HG03097 (cell line): ENCODE data around the gene PCSK2.

ENCODE experiments used
- ATAC-seq: cut with Tn5 transposase; IDR thresholded peaks from one replicate; pipeline ENCODE4 v1.9.1; 2021; ENCODE audit not compliant: unreplicated experiment, low FRiP score

PCSK2 gene

DNA sequence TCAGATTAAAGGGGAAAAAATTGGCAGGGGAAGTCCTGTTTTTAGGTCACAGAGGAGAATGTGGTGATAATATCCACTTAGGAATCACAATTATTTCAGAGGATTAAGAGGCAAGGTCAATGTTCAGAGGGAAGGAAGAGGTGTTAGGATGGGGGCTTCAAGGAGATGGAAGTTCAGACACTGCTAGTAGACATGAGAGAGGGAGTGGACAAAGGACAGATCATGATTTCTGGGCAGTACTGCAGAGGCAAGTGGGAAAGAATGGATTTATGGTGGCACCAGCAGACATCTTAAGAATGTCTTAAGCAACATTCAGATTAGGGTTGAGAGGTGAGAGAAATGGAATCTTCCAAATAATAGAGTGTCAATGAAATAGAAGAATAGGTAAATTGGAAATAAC lies 9.9 kb downstream of the PCSK2 start:
- no peak for ATAC-seq

DNA sequence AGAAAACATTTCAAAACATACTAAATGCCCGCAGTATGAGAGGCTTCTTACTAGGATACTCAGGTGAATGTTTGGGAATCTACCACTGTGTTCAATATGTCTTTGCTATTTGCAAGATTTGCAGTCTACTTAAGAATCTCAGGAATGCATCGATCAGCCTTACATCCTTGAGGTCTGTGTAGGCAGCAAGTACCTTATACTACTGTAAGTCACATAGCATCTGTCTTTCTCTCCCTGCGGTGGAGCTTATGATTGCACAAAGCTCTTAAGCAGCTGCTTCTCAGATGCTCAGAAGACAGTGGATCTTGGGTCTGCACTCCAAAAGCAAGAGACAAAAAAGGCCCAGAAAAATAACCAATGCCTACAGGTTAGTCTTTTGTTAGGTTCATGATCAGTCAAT lies 21.4 kb downstream of the PCSK2 start:
- ATAC-seq: no peak

DNA sequence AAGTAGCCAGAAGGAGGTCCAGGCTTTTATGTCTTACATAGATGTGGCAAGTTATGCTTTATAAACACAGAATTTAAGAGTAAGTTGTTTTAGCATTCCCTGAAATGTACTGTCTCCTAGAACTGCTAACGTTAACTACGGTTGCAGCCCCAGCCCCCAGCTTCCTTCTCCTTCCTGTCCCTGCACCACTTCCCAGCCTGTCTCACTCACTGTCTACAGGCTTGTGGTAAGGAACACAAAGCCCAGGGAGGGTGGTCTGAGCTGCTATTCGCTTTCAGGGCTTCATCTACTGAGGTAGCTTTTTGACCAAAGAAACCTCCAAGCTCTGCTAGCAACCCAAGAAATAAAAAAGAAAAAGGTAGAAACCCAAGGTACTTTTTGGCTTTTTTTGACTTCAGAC lies 35.9 kb downstream of the PCSK2 start:
- no peak for ATAC-seq

DNA sequence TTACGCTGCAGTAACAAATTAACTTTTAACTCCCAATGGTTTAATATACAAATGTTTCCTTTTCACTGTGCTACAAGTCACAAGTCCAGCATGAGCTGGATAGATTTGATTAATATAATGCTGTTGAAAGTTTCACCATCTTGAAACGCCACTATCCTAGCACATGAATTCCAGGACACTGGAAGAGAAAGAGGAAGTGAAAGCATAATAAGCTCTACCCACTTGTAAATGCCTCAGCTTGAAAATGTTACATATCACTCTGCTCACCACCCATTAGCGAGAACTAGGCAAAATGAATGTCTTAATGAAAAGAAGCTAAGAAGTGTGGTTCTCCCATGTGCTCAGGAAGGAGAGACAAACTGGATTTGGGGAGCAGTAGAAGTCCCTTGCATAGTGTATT lies 46.9 kb downstream of the PCSK2 start:
- no peak for ATAC-seq

DNA sequence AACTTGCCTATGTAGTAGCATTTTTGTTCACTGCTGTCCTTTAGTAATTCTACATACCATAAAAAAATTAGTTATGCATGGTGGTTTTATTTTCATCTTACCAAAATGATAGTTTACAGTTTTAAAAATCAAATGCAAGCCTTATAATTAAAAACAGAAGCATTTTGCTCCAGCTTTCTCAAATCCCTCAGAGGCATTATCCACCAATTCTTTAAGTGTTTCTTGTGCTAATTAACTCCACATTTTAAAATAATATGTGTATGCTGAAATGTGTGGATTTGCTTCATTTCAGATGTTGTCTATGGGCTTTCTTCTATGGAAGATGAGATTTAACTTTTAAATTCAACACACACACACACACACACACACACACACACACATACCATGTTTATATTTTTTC lies 49.3 kb downstream of the PCSK2 start:
- no peak for ATAC-seq

DNA sequence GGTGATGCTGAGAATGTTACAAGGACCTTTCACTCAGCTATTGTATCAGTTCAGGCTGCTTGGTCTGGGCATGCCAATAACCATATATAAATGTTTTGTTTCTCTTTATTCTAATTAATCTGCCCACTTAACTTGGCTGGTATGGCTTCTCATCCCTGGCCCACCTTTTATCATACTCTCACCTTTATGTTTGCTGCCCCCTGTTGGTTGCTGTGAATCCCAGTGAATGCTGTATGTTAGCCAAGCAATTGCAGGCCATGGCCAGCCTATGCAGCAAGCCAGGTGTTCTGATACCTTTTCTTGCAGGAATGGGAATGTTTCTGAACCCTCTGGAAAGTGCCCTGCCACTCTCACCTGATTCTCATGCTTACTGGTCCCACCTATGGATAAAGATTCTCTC lies 54.6 kb downstream of the PCSK2 start:
- ATAC-seq: no peak

DNA sequence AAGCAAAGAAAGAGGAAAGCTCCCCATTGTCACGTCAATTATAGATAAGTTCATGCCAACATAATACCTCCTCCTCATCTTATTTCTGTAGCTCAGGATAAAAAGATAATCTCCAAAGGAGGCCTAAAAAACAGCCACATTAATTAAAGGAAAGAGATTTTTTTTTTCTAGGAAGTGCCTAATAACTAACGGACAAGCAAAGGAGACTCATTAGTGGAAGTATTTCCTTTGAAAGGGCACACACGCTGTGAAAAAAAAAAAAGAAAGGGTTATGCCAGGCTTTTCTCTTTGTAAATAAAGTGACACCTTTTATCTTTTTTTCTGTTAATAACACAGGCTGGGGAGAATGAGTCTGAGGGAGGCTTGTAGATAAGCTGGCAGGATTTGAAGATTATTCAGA lies 55.7 kb downstream of the PCSK2 start:
- ATAC-seq: no peak

DNA sequence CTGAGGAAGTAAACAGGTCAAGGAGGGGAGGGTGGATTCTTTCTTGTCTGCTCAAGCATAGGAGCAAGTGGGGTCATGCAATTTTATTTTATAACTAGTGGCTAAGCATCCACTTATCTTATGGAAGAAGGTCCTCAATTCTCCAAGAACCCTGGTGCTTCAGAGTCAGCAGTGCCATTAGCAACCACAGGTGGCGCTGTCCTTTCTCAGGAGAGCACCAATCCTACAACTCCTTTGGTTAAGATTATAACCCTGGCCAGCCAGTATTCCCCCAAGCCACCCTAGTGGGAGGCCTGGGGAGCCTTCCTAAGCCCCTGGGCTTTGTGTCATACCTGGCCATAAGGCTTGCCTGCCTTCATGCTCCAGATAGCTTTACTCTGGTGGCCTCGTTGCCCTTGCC lies 60.7 kb downstream of the PCSK2 start:
- ATAC-seq: no peak

DNA sequence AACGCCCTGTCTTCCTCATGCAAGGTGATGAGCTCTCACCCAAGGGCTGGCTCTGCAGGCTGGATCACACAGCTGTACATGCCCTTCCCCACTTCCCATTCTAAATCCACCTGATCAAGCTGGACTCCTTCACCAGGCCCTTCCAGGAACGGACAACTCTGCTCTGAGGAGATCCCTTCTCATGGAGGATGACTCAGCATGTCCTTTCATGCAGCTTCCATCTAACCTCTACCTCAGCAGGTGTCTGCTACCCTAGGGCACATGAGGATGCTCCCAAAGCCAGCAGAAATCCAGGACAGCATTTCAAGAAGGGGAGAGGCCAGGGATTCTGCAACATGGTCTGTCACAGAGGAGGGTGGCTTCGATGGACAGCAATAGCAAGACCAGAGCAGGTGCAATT lies 61.2 kb downstream of the PCSK2 start:
- ATAC-seq: no peak

DNA sequence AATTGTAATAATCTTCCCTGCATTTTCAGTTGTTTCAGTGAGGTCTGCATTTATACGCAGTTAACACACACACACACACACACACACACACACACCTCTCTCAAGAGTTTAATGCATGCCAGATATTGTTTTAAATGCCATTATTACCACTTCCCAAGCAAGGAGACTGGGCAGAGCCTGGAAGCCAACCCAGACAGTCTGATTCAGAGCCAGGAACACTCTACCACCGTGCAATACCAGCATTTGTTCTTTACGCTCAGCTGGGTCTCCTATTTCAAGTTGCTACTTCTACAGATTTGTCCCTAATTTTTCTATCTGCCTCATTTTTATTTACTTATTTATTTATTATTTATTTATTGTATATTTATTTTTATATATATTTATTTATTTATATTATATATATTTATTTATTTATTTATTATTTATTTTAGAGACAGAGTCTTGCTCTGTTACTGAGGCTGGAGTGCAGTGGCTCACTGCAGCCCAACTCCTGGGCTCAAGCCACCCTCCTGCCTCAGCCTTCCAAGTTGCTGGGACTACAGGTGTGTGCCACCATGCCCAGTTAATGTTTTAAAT lies 68.4 kb downstream of the PCSK2 start:
- no peak for ATAC-seq

DNA sequence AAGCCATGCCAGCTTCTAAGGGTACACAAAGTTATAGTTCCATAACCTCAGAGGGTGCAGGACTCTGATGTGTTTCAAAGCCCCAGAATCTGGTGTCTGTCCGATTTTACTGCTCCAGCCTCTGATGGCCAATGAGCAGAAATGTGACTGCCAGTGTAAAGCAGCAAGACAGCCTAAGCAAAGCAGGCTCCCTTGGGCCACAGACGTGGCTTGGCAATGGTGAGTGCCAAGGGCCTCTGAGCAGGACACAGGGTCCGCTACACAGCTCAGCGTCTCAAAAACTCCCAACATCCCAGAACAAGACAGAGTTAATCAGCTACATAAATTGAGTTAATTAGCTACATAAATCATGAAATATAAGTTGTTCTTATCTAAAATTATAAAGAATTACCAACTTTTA lies 69.2 kb downstream of the PCSK2 start:
- no peak for ATAC-seq

DNA sequence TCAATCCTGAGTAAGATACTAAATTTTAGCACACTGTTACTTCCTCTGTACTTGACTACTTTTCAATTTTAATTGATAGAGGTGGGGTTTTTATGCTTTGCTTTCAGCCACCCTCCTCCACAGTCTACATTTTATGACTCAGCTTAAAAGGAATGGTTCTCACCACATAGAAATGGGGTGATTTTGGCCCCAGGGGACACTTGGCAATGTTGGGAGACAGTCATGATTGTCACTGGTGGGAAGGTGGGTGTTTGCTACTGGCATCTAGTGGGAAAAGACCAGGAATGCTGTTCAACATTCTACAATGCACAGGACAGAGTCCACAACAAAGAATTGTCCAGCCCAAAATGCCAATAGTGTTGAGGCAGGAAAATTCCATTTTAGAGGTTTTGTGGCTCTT lies 71.3 kb downstream of the PCSK2 start:
- ATAC-seq: no peak

DNA sequence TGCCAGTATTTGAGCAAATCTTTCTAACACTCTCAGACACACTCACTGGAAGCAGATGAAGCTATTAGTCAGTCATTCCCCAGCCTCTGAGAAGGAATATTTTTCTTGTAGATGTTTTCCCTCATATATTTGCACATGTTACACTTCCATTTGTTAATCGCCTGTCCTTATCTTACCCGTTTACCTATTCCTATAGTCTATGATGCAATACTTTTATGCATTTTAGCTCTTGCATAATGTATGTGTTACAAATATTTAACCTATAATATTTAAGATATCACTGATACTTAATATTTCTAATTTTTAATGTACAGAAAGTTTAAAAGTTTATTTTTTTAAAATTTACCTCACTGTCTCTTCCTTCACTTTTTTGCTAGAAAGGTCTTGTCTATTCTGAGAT lies 71.9 kb downstream of the PCSK2 start:
- no peak for ATAC-seq

DNA sequence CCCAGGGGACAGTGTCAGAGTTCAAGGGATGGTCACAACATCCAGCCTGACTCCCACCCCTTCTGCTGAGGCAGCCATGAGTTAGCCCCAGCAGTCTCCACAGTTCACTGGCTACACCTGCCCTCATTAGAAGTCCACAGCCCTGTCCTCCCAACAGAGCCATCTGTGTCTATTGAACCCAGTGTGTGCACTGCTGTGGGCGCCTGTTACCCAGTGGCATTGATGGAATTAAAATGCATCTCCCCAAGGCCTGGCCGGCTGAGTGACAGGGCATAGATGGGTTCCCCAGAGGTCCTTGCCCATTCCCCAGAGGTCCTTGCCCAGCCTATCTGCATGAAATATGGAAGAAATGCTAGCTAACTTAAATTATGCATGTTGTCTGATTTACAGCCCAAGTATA lies 73.3 kb downstream of the PCSK2 start:
- no peak for ATAC-seq

DNA sequence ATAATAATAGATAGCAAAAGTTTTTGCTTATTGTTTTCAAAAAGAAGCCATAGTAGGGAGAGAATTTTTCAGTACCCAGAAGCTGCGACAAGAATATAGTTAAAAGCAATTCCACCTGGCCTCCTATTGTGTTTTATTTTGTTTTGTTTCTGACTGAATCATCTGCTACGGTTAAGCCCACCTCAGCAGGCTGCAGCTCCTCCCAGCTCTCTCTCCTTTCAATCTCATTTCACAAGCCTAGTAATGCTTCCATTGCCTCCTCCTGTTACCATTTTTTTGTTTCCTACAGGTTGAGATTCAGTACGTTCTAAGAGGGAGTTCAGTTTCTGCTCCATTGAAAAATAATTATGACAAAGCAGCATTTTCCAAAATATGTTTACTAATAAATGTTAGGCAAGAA lies 77.9 kb downstream of the PCSK2 start:
- ATAC-seq: no peak

DNA sequence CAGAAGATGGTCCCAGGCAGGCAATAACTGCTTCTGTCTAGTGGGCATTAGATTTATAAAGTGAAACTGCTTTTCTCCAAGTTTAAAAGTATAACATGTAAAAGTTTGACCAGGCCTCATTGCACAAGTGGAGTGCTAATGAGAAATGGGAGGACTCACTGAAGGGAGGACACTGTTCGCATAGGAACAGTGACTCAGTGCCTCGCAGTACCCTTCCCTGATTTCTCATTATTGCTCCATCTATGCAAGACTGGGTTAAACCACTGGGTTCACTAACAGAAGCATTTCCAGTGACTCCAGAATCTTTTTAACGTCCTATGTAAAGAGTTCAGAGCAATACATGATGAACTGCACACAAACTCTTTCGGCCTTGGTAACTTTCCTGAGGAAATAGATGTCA lies 79.6 kb downstream of the PCSK2 start:
- ATAC-seq: no peak

DNA sequence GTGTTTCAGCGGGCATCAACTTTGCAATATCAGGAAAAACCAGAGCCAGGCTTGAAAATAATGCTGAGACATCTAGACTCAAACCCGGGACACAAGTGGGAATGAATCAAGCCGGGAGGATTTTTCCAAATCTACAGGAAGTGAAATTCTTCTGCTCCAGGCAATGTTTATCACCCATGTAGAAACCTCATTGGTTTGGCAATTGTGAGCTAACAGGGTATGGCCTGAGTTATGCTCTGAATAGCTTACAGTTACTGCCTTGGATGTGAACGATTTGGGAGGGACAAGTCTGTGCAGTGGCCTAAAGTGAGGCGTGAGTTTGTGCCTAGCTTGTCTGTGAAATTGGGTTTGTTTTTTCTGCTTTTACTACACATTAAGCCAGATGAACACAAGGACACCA lies 87.4 kb downstream of the PCSK2 start:
- ATAC-seq: no peak

DNA sequence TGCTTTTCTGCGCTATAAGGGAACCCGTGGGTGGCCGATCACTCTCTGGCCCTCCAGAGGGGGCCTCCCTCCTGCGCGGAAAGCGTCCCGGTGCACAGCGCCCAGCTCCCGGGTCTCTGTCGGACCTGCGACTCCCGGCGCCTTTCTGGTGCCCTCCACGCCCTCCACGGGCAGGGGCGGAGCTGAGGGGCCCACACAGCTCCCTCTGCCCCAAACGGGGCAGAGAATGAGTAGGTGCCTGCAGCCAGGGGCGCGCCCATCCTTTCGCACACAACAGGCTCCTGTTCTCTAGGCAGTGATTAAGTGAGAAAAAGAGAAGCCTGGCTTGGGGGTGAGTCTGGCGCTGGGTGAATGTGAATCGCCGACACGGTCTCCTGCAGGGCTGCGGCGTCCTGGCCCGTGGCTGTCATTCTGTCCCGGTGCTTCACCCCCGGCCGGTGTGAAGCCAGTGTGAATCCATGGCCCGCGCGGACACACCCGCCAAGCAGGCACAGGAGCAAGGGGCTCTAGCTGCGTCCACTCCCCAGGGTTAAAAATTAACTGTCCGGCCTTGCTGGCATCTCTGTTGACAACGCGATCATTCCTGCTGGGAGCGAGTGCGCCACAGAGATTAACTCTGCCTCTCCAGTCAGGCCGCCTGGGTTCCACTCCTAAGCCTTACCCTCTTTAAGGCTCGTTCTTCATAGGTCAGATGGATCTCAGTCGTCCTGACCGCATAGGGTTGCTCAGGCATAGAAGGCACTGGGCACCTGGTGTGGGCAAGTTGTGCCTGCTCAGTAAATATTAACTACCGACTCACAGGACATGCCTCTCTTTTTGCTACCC lies 88.8 kb downstream of the PCSK2 start:
- no peak for ATAC-seq

DNA sequence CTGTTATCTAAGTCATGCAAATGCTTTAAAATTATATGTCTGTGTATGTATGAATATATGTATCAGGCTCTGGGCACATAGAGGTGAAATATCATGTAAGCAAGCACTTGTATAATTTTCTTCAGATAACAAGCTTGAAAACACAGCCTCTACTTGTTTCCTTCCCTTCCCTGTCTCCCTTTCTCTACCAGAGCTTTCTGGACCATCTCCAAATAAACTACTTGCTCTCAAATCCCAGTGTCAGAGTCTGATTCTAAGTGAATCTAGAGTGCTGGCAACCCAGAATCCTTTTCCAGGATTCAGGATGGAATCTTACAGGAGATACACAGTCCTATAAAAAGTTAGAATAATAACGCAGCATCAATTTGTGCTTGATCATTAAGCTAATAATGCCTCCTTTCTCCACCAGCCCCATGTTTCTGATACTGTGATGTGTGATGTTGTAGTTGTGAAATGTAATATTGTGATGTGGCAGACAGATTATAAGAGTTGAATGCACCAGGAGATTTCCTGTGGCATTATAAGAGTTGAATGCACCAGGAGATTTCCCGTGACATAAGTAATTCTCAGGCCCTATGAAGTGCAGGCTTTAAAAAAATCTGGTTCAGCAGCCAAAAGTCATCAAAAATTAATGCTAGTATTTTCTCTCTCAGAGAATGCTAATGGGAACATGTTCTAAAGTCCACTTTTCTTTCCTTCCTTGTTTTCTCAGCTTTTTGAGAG lies 89.6 kb downstream of the PCSK2 start:
- no peak for ATAC-seq

DNA sequence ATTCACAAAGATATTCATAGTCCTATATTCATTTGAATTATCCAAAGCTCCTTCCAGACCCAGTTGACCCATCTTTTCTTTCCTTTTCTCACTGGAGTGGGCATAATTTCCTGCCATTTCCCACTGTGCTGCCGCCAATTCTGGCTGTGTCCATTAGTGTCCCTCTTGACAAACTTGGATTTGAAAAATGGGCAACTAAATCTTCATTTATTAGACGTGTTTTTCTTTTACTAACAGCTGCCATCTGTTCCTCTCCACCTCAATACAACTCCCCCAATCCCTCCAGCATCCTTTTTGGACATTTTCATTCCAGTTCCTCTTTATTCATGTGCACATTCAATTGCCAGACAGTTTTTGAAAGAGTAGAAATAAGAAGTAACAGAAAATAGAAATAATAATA lies 90.5 kb downstream of the PCSK2 start:
- ATAC-seq: no peak

DNA sequence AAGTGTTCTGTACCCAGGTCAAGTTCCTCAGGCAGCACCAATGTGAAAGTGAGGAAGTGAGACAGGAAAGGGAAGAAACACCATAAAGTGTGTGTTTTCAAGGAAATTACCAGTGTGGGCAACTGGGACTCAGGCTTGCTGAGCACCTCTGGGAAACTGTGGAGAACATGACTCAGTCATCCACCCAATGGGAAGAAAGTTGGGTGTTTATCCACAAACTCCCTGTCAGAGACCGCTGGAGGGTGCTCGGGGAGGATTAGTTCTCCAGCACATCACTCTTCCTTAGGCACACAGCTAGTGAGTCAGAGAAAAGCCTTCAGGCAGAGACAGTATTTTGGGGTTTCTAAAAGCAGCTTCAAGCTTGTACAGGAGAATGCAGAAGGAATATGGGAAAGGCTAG lies 93.6 kb downstream of the PCSK2 start:
- ATAC-seq: no peak

DNA sequence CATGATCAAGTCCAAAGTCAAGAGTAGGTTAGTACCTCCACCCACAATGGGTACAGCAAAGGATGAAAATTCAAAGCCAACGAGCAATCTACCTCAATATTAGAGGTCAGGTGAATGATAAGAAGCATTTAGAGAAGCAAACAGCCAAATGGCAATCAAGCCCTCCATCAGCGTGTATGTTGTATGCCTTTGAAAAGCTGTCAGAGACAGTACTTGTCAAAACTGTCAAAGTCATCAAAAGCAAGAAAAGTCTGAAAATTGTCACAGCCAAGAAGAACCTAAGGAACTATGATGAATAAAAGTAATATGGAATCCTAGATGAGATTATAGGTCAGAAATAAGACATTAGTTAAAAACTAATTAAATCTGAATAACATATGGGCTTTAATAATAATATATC lies 99.3 kb downstream of the PCSK2 start:
- ATAC-seq: no peak
